GM13976 (cell line): Measurements from ENCODE around the gene LILRB2.

Experiments
- DNase-seq: peaks from one replicate; pipeline ENCODE4 v3.0.0; 2012; ENCODE audit warnings: low spot score
- CTCF ChIP-seq: IDR thresholded peaks from 2 replicates; pipeline ENCODE4 v1.5.1; 2012; ENCODE audit warnings: borderline replicate concordance, mild to moderate bottlenecking; ENCODE audit not compliant: insufficient read depth; ENCODE audit errors: extremely low read depth, missing control alignments, control extremely low read depth
- in situ Hi-C: fragments of 300-500 bp; cut with MboI; formaldehyde crosslinking; loops from one replicate; pipeline ENCODE4 v1.12.0; 2022; ENCODE audit warnings: low sequenced_read_pairs, mixed read lengths, inconsistent platforms; ENCODE audit not compliant: unreplicated experiment

LILRB2 gene

GRCh38 chr19:54312436-54313377 lies 31.8 kb upstream of the LILRB2 start, which contains the start of gene LILRA5:
Gene LILRA5 (minus strand): TSS chr19:54313166. CDS start chr19:54313019, 147 bp downstream.
- DNase-seq: no peak
- no peak for TF ChIP-seq CTCF
- in situ Hi-C loops: no loop called here

DNA sequence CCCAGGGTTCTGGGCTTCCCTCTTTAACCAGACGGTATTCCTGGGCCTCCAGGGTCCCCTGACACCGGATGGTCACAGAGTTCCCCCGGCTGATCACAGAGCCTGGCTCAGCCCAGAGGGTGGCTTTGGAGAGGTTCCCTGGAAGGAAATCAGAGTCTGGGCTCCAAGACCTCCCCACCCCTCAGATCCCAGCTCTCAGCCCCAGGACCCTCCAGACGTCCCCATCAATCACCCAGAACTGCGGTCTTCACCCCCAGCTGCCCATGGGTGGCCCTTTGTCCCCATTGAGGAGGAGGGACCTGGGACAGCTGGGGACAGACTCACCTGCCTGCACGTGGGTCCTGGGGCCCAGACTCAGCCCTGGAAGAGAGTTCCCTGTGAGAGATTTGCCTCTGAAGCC lies 31.1 kb upstream of the LILRB2 start:
- no peak for DNase-seq
- TF ChIP-seq CTCF: no peak
- in situ Hi-C loops: no loop called here

DNA sequence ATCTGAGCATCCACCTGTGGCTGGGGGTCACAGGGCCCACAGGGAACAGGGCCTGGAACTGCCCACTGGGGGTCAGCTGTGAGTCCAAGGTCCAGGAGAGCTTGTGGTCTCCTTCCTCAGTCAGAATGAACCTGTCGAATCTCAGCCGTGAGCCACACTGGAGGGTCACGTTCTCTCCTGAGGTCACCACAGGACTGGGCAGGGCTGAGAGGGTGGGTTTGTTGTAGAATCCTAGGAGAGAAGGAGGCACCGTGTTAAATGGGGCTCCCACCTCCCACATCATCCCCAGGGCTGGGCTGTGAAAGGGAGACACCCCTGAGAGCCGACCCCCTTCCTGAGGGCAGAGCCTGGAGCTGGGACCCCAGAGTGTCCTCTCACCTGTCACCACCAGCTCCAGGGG lies 30.6 kb upstream of the LILRB2 start:
- TF ChIP-seq CTCF: no peak
- in situ Hi-C loops: no loop called here
- DNase-seq: no peak

DNA sequence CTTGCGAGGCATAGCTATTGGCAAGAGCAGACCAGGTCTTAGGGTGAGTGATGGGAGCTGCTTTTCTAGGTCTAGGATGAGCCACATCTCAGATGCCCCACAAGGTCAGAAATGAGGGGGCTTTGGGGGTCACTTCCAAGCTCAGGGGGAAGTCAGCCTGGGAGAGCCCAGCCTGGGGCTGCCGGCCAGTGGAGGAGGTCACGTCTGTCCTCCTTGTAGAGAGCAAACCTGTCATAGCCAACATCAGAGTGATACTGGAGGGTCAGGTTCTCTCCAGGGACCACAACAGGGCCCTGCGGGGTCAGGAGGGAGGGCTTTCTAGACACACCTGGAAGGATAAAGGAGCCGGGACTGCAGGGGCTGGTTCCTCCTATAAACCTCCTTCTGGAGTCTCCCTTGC lies 29.6 kb upstream of the LILRB2 start:
- no peak for DNase-seq
- in situ Hi-C loops: no loop called here
- TF ChIP-seq CTCF: no peak

DNA sequence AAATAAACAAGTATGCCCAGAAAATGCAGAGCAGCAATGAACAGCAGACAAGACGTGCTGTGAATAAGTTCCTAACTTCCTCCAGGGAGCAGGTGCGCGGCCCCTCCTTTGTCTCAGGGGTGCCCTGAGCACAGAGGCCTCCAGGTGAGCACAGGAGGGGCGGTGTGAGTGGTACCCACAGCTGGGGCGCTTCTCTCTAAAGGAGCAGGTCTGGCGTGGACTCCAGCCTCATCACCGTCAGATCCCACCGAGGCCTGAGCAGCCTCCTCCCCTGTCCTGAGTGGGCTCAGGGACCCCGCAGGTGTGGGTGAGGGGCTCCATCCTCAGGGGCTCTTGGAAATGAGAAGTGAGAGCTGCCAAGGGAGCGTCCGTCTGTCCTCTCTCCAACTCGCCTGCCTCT lies 28.9 kb upstream of the LILRB2 start:
- TF ChIP-seq CTCF: no peak
- in situ Hi-C loops: no loop called here
- no peak for DNase-seq

GRCh38 chr19:54307389-54308020 lies 26.6 kb upstream of the LILRB2 start:
- DNase-seq: no peak
- TF ChIP-seq CTCF: no peak
- in situ Hi-C loops: no loop called here
